Common myeloid progenitor, CD34-positive (primary cell): ENCODE measurements around the gene KRT1.

Experiments
- CTCF ChIA-PET: fragments of 350-600 bp; sonication (Branson Sonifier 250); formaldehyde crosslinking; loops from one replicate; lab custom pipeline; 2021; ENCODE audit warnings: antibody characterized with exemption; lab: Charles Lee
- POLR2A ChIA-PET: fragments of 350-600 bp; sonication (Branson Sonifier 250); formaldehyde crosslinking; loops from one replicate; lab custom pipeline; 2021; ENCODE audit warnings: antibody characterized with exemption; lab: Charles Lee
- DNase-seq, 3 donors: peaks; one replicate each; pipeline versions ENCODE4 v3.0.0 to v3.0.0-alpha.2; 2013
- H3K27ac ChIP-seq, 2 experiments: 1 replicate in 1 of 2; 2 replicates in 1 of 2; pipeline ENCODE4 v1.7.0; 2013; ENCODE audit warnings: inconsistent platforms in 2 of 2, low read length in 2 of 2, mild to moderate bottlenecking in 2 of 2, low read depth in 1 of 2, moderate library complexity in 1 of 2; ENCODE audit not compliant: severe bottlenecking in 2 of 2, insufficient read depth in 1 of 2, poor library complexity in 1 of 2
- H3K27me3 ChIP-seq, 5 experiments: replicated peaks in 2 of 5; 1 replicate in 3 of 5; 2 replicates in 2 of 5; pipeline versions ENCODE4 v1.6.1 to v1.7.0; 2013; ENCODE audit warnings: low read length in 4 of 5, mild to moderate bottlenecking in 2 of 5, moderate library complexity in 2 of 5, inconsistent platforms in 1 of 5; ENCODE audit not compliant: insufficient read depth in 5 of 5, control insufficient read depth in 4 of 5
- H3K36me3 ChIP-seq, 4 experiments: 1 replicate in 2 of 4; 2 replicates in 2 of 4; pipeline versions ENCODE4 v1.6.1 to v1.7.0; 2013; ENCODE audit warnings: low read length in 3 of 4, control low read depth in 1 of 4, mild to moderate bottlenecking in 1 of 4; ENCODE audit not compliant: control insufficient read depth in 4 of 4, insufficient read depth in 4 of 4
- H3K4me1 ChIP-seq, 4 experiments: 1 replicate in 3 of 4; 2 replicates in 1 of 4; pipeline versions ENCODE4 v1.6.1 to v1.7.1; 2013; ENCODE audit warnings: low read length in 3 of 4, mild to moderate bottlenecking in 3 of 4, control low read depth in 1 of 4, inconsistent platforms in 1 of 4, moderate library complexity in 1 of 4; ENCODE audit not compliant: control insufficient read depth in 4 of 4, insufficient read depth in 4 of 4; ENCODE audit errors: control extremely low read depth in 1 of 4
- H3K4me3 ChIP-seq, 7 experiments: 1 replicate in 4 of 7; 2 replicates in 3 of 7; pipeline versions ENCODE4 v1.5.1 to v1.7.0; 2013; ENCODE audit warnings: mild to moderate bottlenecking in 7 of 7, low read length in 6 of 7, moderate library complexity in 6 of 7, inconsistent platforms in 2 of 7, low read depth in 2 of 7, control low read depth in 1 of 7; ENCODE audit not compliant: insufficient read depth in 4 of 7, control insufficient read depth in 1 of 7; ENCODE audit errors: extremely low read depth in 1 of 7
- H3K9me3 ChIP-seq, 5 experiments: 1 replicate in 4 of 5; 2 replicates in 1 of 5; pipeline versions ENCODE4 v1.6.1 to v1.7.1; 2013; ENCODE audit warnings: low read length in 4 of 5, mild to moderate bottlenecking in 2 of 5, inconsistent platforms in 1 of 5, low read depth in 1 of 5, moderate library complexity in 1 of 5; ENCODE audit not compliant: control insufficient read depth in 4 of 5, insufficient read depth in 2 of 5; ENCODE audit errors: control extremely low read depth in 1 of 5
- WGBS: methylation state at CpG from one replicate; pipeline ENCODE4 v1.1.5; 2013; ENCODE audit not compliant: insufficient coverage; 5-methylcytosine and 5-hydroxymethylcytosine counted together

The KRT1 gene

GRCh38 chr12:52679875-52680274 is 332 bp downstream of the KRT1 start:
- Histone ChIP-seq H3K27me3 (no peaks in the 10 kb centered on the region), H3K36me3 (no peaks in the 10 kb centered on the region), H3K4me3 (no peak overlapping the region), H3K9me3 (no peaks in the 10 kb centered on the region), H3K4me1 (peaks cover 0 to 12% (median 7%) of the 10 kb centered on the region in 4 experiments), H3K27ac (no peak overlapping the region)
- ChIA-PET POLR2A (interaction anchor here (0.7 kb wide), 1 partner anchor 796 kb away, joined by 3 read pairs; no protein-coding TSS in a partner anchor), CTCF (interaction anchor here (1.1 kb wide), 1 partner anchor 30 kb away, joined by 3 read pairs; no protein-coding TSS in a partner anchor)
- 92% methylated on average over 2 of the region's 5 CpGs for WGBS
- DNase-seq, result no peak

- ChIA-PET CTCF (interaction anchor here (0.6 to 1.7 kb wide), 4 partner anchors 10 to 1076 kb away, joined by 3 to 5 read pairs (median 3); no protein-coding TSS in a partner anchor), POLR2A (no interaction called here)
- Histone ChIP-seq H3K4me3 (no peak overlapping the region), H3K4me1 (peaks cover 0 to 12% (median 7%) of the 10 kb centered on the region in 4 experiments), H3K9me3 (no peaks in the 10 kb centered on the region), H3K27me3 (peaks cover 0 to 3% (median 0%) of the 10 kb centered on the region in 5 experiments), H3K27ac (no peak overlapping the region), H3K36me3 (no peaks in the 10 kb centered on the region)
- WGBS, result 83% methylated on average over 1 of the region's 1 CpG
- DNase-seq, result no peak
These were observed 2.5 kb downstream of the KRT1 start for GRCh38 chr12:52677671-52678070.

- no peaks in the 10 kb centered on the region for H3K9me3 ChIP-seq
- no peaks in the 10 kb centered on the region for H3K36me3 ChIP-seq
- 92% methylated on average over 5 of the region's 5 CpGs for WGBS
- CTCF ChIA-PET, result interaction anchor here (0.6 to 1.7 kb wide), 2 partner anchors 11 to 163 kb away, joined by 3 read pairs; no protein-coding TSS in a partner anchor
- no peak overlapping the region for H3K27ac ChIP-seq
- no peak overlapping the region for H3K4me3 ChIP-seq
- peaks cover 0 to 12% (median 7%) of the 10 kb centered on the region in 4 experiments for H3K4me1 ChIP-seq
- peaks cover 0 to 3% (median 0%) of the 10 kb centered on the region in 5 experiments for H3K27me3 ChIP-seq
- POLR2A ChIA-PET, result no interaction called here
- DNase-seq, result no peak
These were observed 3.1 kb downstream of the KRT1 start for GRCh38 chr12:52677126-52677525.

GRCh38 chr12:52676163-52676562 is 4.0 kb downstream of the KRT1 start:
- DNase-seq, result no peak
- Histone ChIP-seq H3K9me3 (no peaks in the 10 kb centered on the region), H3K4me3 (no peak overlapping the region), H3K4me1 (peaks cover 0 to 4% (median 2%) of the 10 kb centered on the region in 4 experiments), H3K27me3 (peaks cover 0 to 3% (median 0%) of the 10 kb centered on the region in 5 experiments), H3K36me3 (no peaks in the 10 kb centered on the region), H3K27ac (no peak overlapping the region)
- CTCF ChIA-PET, result interaction anchor here (1.2 to 1.7 kb wide), 2 partner anchors 10 to 60 kb away, joined by 3 read pairs; no protein-coding TSS in a partner anchor
- POLR2A ChIA-PET, result no interaction called here
- 86% methylated on average over 7 of the region's 7 CpGs for WGBS

DNA sequence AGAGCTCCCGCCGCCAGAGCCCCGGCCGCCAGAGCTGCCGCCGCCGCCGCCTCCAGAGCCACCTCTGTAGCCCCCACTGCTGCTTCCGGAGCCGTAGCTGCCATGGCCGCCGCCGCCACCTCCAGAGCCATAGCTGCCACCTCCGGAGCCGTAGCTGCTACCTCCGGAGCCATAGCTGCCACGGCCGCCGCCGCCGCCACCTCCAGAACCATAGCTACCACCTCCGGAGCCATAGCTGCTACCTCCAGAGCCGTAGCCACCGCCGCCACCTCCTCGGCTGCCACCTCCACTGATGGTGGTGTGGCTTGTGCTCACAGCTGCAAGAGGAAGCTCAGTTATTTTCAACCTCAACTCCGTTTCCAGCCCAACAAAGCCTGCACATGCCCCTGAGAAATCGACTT is 4.9 kb downstream of the KRT1 start:
- WGBS, result 97% methylated on average over 18 of the region's 28 CpGs
- no peaks in the 10 kb centered on the region for H3K36me3 ChIP-seq
- POLR2A ChIA-PET, result interaction anchor here (0.7 kb wide), 1 partner anchor 141 kb away, joined by 4 read pairs; no protein-coding TSS in a partner anchor

DNA sequence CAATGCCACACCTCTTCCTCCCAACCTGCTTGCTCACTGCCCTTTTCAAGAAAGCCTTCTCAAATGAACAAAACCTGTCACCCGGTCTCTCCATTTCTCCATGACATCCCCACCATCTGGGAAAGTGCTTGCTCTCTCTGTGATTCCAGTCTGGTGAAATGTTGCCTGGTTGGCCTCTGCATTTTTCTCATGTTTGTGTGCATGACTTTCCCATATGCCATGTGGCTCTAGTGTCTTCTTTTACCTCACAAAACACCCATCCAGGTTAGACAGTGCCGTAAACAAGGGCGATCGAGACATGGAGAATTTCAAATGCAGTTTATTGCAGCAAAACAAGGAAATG is 5.8 kb downstream of the KRT1 start:
- DNase-seq, result no peak
- POLR2A ChIA-PET, result no interaction called here
- CTCF ChIA-PET, result no interaction called here
- Histone ChIP-seq H3K27me3 (peaks cover 0 to 6% (median 0%) of the 10 kb centered on the region in 5 experiments), H3K36me3 (no peaks in the 10 kb centered on the region), H3K4me1 (no peaks in the 10 kb centered on the region), H3K4me3 (no peak overlapping the region), H3K27ac (no peak overlapping the region), H3K9me3 (no peaks in the 10 kb centered on the region)
- 100% methylated on average over 1 of the region's 4 CpGs for WGBS

More for the DNA sequence above, 4.9 kb downstream of the KRT1 start:
- H3K27ac ChIP-seq, result no peak overlapping the region
- no peak overlapping the region for H3K4me3 ChIP-seq
- peaks cover 0 to 6% (median 0%) of the 10 kb centered on the region in 5 experiments for H3K27me3 ChIP-seq
- CTCF ChIA-PET, result interaction anchor here (0.6 to 1.2 kb wide), 3 partner anchors 15 to 79 kb away, joined by 3 read pairs; no protein-coding TSS in a partner anchor
- no peaks in the 10 kb centered on the region for H3K4me1 ChIP-seq
- H3K9me3 ChIP-seq, result no peaks in the 10 kb centered on the region
- DNase-seq, result no peak

DNA sequence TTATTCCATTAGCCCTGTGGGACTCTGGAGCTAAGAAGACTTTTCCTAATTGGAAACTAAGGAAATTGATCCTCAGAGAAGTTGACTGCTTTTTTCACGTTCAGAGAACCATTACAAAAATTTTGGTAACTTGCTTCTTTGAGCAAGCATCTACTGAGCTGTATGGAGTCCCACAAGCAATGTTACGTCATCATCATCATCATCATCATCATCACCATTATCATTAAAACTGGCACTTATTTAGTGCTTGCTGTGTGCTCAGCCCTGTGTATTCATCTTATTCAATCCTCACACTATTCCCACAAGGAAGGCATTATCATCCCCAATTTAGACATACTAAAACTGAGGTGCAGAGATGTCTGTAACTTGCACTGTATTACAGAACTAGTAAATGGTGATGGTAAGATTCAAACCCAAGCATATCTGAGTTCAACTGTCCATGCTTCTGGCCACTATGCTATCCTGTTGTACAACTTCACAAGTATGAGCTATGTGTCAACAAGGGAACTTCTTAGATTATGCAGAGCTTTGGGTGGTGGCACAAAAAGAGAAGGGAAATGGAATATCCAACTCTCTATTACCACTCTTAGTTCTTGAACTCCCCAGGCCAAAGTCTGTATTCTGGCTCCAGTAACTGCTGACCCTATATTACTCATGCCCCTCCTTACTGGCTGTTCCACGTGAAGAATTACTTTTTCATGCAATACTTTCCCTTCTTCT is 6.3 kb downstream of the KRT1 start:
- no peaks in the 10 kb centered on the region for H3K9me3 ChIP-seq
- peaks cover 0 to 6% (median 0%) of the 10 kb centered on the region in 5 experiments for H3K27me3 ChIP-seq
- no peak overlapping the region for H3K27ac ChIP-seq
- ChIA-PET POLR2A (no interaction called here), CTCF (interaction anchor here (1.9 kb wide), 1 partner anchor 11 kb away, joined by 5 read pairs; no protein-coding TSS in a partner anchor)
- H3K36me3 ChIP-seq, result no peaks in the 10 kb centered on the region
- H3K4me3 ChIP-seq, result no peak overlapping the region
- H3K4me1 ChIP-seq, result no peaks in the 10 kb centered on the region
- DNase-seq, result no peak
- 82% methylated on average over 3 of the region's 3 CpGs for WGBS
